Measurements from ENCODE around the gene SFI1.
"Not testable (repeated sequence)": the region's sequence is repeated elsewhere in the genome, so short reads cannot be mapped to it uniquely, and the experiment has no call there.

The SFI1 gene

DNA sequence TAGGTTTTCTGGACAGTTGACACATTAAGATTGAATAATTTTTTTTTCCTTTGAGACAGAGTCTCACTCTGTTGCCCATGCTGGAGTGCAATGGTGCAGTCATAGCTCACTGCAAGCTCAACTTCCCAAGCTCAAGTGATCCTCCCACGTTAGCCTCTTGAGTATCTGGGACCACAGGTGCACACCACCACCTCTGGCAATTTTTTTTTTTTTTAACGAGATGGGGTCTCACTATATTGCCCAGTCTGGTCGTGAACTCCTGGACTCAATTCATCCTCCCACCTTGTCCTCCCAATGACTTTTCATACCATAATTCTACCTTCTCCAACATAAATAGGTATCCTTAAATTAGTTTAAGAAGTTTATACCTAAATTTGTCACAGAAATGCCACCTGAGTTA lies 15.2 kb upstream of the SFI1 start:
- peaks cover 77% of the 10 kb centered on the region for H3K36me3 ChIP-seq (ENCODE audit: insufficient read depth, low read length)
- 95% methylated on average over 3 of the region's 3 CpGs for WGBS
- no peak overlapping the region for H3K27ac ChIP-seq (ENCODE audit: low read depth, low read length)

DNA sequence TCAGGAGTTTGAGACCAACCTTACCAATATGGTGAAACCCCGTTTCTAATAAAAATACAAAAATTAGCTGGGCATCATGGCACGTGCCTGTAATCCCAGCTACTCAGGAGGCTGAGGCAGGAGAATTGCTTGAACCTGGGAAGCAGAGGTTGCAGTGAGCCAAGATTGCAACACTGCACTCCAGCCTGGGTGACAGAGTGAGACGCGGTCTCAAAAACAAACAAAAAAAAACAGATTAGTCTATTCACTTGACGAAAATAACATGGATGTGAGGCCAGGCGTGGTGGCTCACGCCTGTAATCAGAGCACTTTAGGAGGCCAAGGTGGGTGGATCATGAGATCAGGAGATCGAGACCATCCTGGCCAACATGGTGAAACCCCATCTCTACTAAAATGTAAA lies 13.9 kb upstream of the SFI1 start:
- H3K4me1 ChIP-seq (ENCODE audit: insufficient read depth, low read length); H3K9me3 ChIP-seq (ENCODE audit: insufficient read depth, low read depth, low read length); H3K27me3 ChIP-seq (ENCODE audit: insufficient read depth, low read length); H3K4me3 ChIP-seq (ENCODE audit: low read length); H3K9ac ChIP-seq (ENCODE audit: low read depth, low read length); H3K27ac ChIP-seq (ENCODE audit: low read depth, low read length): not testable (repeated sequence)
- WGBS = 95% methylated on average over 8 of the region's 8 CpGs
- peaks cover 74% of the 10 kb centered on the region for H3K36me3 ChIP-seq (ENCODE audit: insufficient read depth, low read length)

More for the DNA sequence above, 15.2 kb upstream of the SFI1 start:
- H3K9me3 ChIP-seq (ENCODE audit: insufficient read depth, low read depth, low read length) = no peaks in the 10 kb centered on the region
- no peak overlapping the region for H3K4me3 ChIP-seq (ENCODE audit: low read length)
- H3K4me1 ChIP-seq (ENCODE audit: insufficient read depth, low read length) = no peaks in the 10 kb centered on the region
- no peaks in the 10 kb centered on the region for H3K27me3 ChIP-seq (ENCODE audit: insufficient read depth, low read length)
- H3K9ac ChIP-seq (ENCODE audit: low read depth, low read length) = no peak overlapping the region

DNA sequence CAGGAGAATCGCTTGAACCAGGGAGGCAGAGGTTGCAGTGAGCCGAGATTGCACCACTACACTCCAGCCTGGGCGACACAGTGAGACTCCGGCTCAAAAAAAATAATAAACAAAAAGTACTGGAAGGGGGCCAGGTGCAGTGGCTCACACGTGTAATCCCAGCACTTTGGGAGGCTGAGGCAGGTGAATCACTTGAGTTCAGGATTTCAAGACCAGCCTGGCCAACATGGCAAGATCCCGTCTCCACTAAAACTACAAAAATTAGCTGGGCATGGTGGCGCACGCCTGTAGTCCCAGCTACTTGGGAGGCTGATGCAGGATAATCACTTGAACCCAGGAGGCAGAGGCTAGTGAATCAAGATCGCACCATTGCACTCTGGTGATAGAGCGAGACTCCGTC lies 10.0 kb upstream of the SFI1 start:
- Histone ChIP-seq H3K36me3 (ENCODE audit: insufficient read depth, low read length) (peaks cover 52% of the 10 kb centered on the region), H3K4me1 (ENCODE audit: insufficient read depth, low read length) (peaks cover 11% of the 10 kb centered on the region; the same call in 1 of the 2 replicates)
- H3K27ac ChIP-seq (ENCODE audit: low read depth, low read length); H3K27me3 ChIP-seq (ENCODE audit: insufficient read depth, low read length); H3K4me3 ChIP-seq (ENCODE audit: low read length); H3K9ac ChIP-seq (ENCODE audit: low read depth, low read length); H3K9me3 ChIP-seq (ENCODE audit: insufficient read depth, low read depth, low read length): not testable (repeated sequence)
- WGBS = 96% methylated on average over 11 of the region's 11 CpGs

DNA sequence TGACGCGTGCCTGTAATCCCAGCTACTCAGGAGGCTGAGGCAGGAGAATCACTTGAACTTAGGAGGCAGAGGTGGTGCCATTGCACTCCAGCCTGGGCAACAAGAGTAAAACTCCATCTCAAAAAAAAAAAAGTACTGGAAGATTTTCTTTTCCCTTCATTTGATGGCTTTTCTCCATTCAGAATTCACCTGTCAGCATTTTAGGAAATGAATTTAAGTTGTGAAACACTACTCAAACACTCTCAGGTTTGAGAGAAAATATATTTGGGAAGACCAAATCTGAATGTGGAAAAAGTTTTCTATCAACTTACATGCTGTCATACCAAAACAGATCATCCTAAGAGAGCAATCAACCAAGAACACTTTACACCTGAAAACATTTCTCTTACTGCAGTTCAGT lies 9.4 kb upstream of the SFI1 start:
- Histone ChIP-seq H3K4me1 (ENCODE audit: insufficient read depth, low read length) (peaks cover 11% of the 10 kb centered on the region; the same call in 1 of the 2 replicates), H3K4me3 (ENCODE audit: low read length) (no peak overlapping the region), H3K9me3 (ENCODE audit: insufficient read depth, low read depth, low read length) (no peaks in the 10 kb centered on the region), H3K9ac (ENCODE audit: low read depth, low read length) (no peak overlapping the region), H3K36me3 (ENCODE audit: insufficient read depth, low read length) (peaks cover 46% of the 10 kb centered on the region), H3K27me3 (ENCODE audit: insufficient read depth, low read length) (no peaks in the 10 kb centered on the region), H3K27ac (ENCODE audit: low read depth, low read length) (no peak overlapping the region)
- WGBS = 100% methylated on average over 2 of the region's 2 CpGs

DNA sequence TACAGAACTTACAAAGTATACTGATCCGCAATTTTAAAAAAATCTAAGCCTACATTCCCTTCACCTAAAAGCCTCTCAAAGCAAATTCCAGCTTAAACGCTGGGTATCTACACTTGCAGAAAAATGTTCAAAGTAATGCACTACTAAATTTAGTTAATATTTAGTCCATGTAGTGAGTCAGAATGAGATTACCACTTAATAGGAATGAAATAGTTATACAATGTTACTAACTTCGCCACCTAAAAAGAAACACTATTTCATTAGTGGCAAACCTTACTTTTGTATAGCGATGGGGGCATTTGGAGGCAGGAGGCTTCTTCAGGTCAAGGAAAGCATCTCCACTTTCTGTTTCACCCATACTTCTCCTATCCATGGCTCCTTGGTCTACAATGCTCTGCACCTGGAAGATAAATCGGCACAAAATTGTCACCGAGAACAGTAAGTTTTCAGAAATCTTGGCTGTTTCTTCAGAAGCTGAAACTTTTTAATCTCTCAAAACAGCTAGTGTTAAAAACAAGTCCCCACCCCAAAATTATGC lies 7.9 kb upstream of the SFI1 start:
- Histone ChIP-seq H3K27ac (ENCODE audit: low read depth, low read length) (no peak overlapping the region), H3K4me3 (ENCODE audit: low read length) (peak overlapping the region; percentile 84), H3K9ac (ENCODE audit: low read depth, low read length) (peak overlapping the region; percentile 84; the same call in 1 of the 2 replicates), H3K36me3 (ENCODE audit: insufficient read depth, low read length) (peaks cover 35% of the 10 kb centered on the region), H3K4me1 (ENCODE audit: insufficient read depth, low read length) (peaks cover 11% of the 10 kb centered on the region; the same call in 1 of the 2 replicates), H3K9me3 (ENCODE audit: insufficient read depth, low read depth, low read length) (no peaks in the 10 kb centered on the region), H3K27me3 (ENCODE audit: insufficient read depth, low read length) (no peaks in the 10 kb centered on the region)
- 89% methylated on average over 6 of the region's 6 CpGs for WGBS

DNA sequence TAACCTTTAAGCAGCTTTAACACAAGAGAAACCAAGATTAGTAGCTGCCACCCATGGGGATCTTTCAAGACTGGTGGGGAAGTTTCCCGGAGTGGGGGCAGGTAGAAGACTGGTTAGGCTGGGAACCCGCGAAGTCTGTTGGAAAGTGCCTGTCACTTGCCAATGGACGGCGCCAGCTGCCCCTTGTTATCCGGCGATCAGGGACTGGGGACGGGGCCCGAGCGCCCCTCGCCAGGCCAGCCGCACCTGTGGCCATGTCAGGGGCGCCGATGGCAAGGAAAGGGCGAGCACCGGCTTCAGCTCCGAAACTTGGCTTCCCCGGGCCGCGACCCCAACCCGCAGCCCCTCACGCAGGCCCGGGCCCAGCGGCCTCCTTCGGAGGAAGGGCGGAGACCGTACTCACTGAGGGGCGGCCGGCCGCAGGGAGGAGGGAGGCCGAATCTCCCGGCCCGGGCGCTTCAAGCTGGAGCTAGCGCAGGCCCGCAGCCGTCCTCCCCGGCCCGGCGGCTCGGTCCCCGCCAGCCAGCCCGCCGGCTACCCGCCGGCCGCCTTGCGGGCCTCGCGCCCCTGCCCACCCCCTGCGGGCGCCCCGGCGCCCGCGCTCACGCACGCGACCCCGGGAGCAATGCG lies 7.2 kb upstream of the SFI1 start:
- Histone ChIP-seq H3K9ac (ENCODE audit: low read depth, low read length) (peak overlapping the region; percentile 84), H3K9me3 (ENCODE audit: insufficient read depth, low read depth, low read length) (no peaks in the 10 kb centered on the region), H3K4me1 (ENCODE audit: insufficient read depth, low read length) (peaks cover 11% of the 10 kb centered on the region; the same call in 1 of the 2 replicates), H3K27me3 (ENCODE audit: insufficient read depth, low read length) (no peaks in the 10 kb centered on the region), H3K4me3 (ENCODE audit: low read length) (peak overlapping the region; percentile 84), H3K27ac (ENCODE audit: low read depth, low read length) (no peak overlapping the region), H3K36me3 (ENCODE audit: insufficient read depth, low read length) (peaks cover 29% of the 10 kb centered on the region)
- under 1% methylated on average over 61 of the region's 61 CpGs for WGBS

DNA sequence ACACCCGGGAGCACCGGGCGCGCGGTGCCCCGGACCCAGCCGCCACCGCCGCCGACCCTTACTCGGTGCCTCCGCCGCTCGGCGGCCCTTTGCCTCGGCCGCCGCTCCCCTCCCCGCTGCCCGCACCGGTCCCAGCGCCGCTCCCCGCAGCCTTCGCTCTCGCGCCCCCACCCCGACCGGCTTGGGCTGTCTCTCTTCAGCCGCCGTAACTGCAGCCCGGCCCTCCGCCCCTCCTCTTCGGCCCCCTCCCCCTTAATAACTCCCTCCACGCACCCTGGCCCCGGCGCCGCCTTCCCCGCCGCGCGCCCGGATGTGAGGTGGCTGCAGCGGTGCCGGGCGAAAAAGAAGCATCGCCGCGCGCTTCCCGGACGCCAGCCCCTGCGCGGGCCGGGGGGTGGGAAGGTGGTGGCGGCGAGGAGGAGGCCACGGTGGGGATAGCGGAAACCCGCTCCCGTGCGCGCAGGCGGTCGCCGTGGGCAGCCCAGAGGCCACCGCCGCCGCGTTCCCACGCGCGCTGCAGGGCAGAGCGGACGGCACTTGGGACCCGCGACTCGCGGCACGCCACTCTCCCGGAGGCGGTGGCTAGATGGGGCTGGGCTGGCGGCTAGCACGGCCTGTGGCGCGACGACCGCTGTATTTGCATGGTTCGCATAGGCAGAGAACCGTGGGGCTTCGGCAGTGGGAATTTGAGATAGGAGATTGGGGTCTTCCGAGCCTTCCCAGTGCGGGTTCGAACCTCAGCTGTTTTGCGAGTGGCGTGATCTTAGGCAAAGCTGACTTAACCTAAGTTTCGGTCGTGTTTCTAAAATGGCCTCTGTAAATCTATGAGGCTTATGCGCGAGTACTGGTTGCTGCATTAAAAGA lies 6.5 kb upstream of the SFI1 start, which contains the start of gene EIF4ENIF1:
Gene EIF4ENIF1, minus strand, starts transcription at position 211 of the 864 bp plus-strand sequence. CDS start 1,124 bp downstream, outside the sequence.
- H3K9me3 ChIP-seq (ENCODE audit: insufficient read depth, low read depth, low read length) = no peaks in the 10 kb centered on the region
- under 1% methylated on average over 100 of the region's 100 CpGs for WGBS
- peaks cover 22% of the 10 kb centered on the region for H3K36me3 ChIP-seq (ENCODE audit: insufficient read depth, low read length)
- H3K4me3 ChIP-seq (ENCODE audit: low read length) = peak within 1 kb of the TSS; percentile 84
- peak within 1 kb of the TSS; percentile 72; the same call in 1 of the 2 replicates for H3K27ac ChIP-seq (ENCODE audit: low read depth, low read length)
- peaks cover 15% of the 10 kb centered on the region for H3K4me1 ChIP-seq (ENCODE audit: insufficient read depth, low read length)
- no peaks in the 10 kb centered on the region for H3K27me3 ChIP-seq (ENCODE audit: insufficient read depth, low read length)
- peak within 1 kb of the TSS; percentile 84 for H3K9ac ChIP-seq (ENCODE audit: low read depth, low read length)

DNA sequence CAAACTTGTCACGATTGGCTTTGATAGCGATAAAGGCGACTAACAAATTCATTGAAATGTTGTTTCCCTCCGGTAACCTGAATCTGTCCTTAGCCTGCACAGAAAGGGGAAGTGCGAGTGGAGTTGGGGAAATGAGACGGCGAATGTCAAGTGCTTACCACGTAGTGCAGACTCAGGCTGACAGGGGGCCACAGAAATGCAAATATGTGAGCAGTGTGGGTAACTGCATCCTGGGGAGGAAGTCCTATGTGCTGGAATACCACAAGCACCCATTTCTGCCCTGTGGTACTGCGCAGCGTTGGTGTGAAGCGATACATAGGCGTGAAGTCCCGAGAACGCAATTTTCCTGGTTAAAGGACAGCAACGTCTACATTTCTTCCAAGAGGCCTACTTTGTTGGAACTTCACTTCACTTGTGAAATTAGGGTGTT lies 5.8 kb upstream of the SFI1 start:
- Histone ChIP-seq H3K9ac (ENCODE audit: low read depth, low read length) (peak overlapping the region; percentile 84), H3K4me1 (ENCODE audit: insufficient read depth, low read length) (peaks cover 16% of the 10 kb centered on the region), H3K27ac (ENCODE audit: low read depth, low read length) (peak overlapping the region; percentile 70; the same call in 1 of the 2 replicates), H3K27me3 (ENCODE audit: insufficient read depth, low read length) (no peaks in the 10 kb centered on the region), H3K9me3 (ENCODE audit: insufficient read depth, low read depth, low read length) (no peaks in the 10 kb centered on the region), H3K4me3 (ENCODE audit: low read length) (peak overlapping the region; percentile 84), H3K36me3 (ENCODE audit: insufficient read depth, low read length) (peaks cover 15% of the 10 kb centered on the region)
- 7% methylated on average over 15 of the region's 15 CpGs for WGBS

DNA sequence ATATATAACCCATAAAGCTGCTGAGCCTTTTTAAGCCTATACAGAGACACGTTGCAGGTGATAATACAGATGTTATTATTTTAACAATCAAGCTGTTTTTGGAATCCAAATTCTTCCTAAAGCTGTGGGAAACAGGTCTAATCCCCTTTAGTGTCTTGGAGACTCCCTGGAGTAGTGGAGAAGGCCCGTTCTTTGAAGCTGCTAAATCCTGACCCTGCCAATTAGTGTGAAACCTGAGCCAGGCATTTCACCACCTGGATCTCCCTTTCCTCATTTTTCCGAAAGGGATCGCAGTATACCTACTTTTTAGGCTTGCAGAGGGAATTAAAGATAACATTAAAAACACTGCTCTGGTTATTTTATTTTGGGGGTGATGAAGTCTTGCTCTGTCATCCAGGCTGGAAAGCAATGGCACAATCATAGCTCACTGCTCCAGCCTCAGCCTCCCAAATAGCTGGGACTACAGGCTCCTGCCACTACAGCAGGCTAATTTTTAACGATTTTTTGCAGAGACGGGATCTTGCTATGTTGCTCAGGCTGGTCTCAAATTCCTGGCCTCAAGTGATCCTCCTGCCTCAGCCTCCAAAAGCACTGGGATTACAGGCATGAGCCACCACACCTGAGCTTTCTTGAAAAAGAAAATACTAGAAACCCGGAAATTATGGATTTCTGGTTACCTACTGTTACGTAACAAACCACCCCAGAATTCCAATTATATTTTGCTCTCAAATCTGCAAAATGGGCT lies 4.9 kb upstream of the SFI1 start:
- WGBS = 64% methylated on average over 7 of the region's 8 CpGs
- H3K27ac ChIP-seq (ENCODE audit: low read depth, low read length) = peak overlapping the region; percentile 70; the same call in 1 of the 2 replicates
- peaks cover 20% of the 10 kb centered on the region for H3K4me1 ChIP-seq (ENCODE audit: insufficient read depth, low read length)

DNA sequence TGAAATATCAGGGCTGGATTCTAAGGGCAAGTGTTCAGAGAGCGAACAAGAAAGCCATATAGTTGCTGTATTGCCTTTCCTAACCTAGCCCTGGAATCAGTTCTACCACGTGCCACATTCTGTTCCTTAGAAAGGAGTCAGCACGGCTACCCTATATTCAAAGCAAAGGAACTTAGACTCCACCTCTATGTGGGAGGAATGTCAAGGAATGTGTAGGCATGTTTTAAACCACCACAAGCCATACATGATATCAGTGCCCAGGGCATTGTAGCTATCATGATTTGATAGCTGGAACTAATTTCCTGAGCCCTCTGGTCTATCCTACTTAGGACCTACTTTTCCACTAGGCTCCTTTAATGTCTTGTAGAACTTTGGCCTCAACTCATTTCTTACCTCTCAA lies 4.2 kb upstream of the SFI1 start:
- H3K9ac ChIP-seq (ENCODE audit: low read depth, low read length) = no peak overlapping the region
- H3K36me3 ChIP-seq (ENCODE audit: insufficient read depth, low read length) = peaks cover 11% of the 10 kb centered on the region
- H3K9me3 ChIP-seq (ENCODE audit: insufficient read depth, low read depth, low read length) = no peaks in the 10 kb centered on the region
- WGBS = 98% methylated on average over 2 of the region's 3 CpGs
- no peak overlapping the region for H3K27ac ChIP-seq (ENCODE audit: low read depth, low read length)
- H3K4me1 ChIP-seq (ENCODE audit: insufficient read depth, low read length) = peaks cover 20% of the 10 kb centered on the region
- H3K27me3 ChIP-seq (ENCODE audit: insufficient read depth, low read length) = peaks cover 3% of the 10 kb centered on the region; the same call in 1 of the 2 replicates
- H3K4me3 ChIP-seq (ENCODE audit: low read length) = no peak overlapping the region

More for the DNA sequence above, 4.9 kb upstream of the SFI1 start:
- Histone ChIP-seq H3K9ac (ENCODE audit: low read depth, low read length) (no peak overlapping the region), H3K27me3 (ENCODE audit: insufficient read depth, low read length) (no peaks in the 10 kb centered on the region), H3K9me3 (ENCODE audit: insufficient read depth, low read depth, low read length) (no peaks in the 10 kb centered on the region), H3K4me3 (ENCODE audit: low read length) (peak overlapping the region; percentile 84), H3K36me3 (ENCODE audit: insufficient read depth, low read length) (peaks cover 15% of the 10 kb centered on the region)

Measured in HUES64 (cell line).